GM19238 (cell line): ENCODE measurements around the gene RHOG.
"Not testable (repeated sequence)": the region's sequence is repeated elsewhere in the genome, so short reads cannot be mapped to it uniquely, and the experiment has no call there.

ENCODE experiments used
- DNase-seq: peaks from one replicate; pipeline ENCODE4 v3.0.0; 2011; ENCODE audit warnings: low spot score; ENCODE audit not compliant: insufficient read length

Gene RHOG

GRCh38 chr11:3810446-3810845, 30.3 kb downstream of the RHOG start:
- DNase-seq, result no peak

- no peak for DNase-seq
Measured at GRCh38 chr11:3809624-3809928, 31.2 kb downstream of the RHOG start.

- DNase-seq, result peak; percentile 58
Measured at GRCh38 chr11:3808861-3809623, 31.7 kb downstream of the RHOG start.

- DNase-seq, result peak; percentile 75
Measured at GRCh38 chr11:3807909-3808860, 32.6 kb downstream of the RHOG start, which contains the start of gene PGAP2. PGAP2 (plus strand) TSS chr11:3808560; CDS start chr11:3811260, 2,700 bp downstream.

GRCh38 chr11:3803726-3804495, 36.8 kb downstream of the RHOG start:
- DNase-seq, result no peak

- DNase-seq, result no peak
Measured at GRCh38 chr11:3802011-3802790, 38.6 kb downstream of the RHOG start.

- DNase-seq, result no peak
Measured at GRCh38 chr11:3799873-3800272, 40.9 kb downstream of the RHOG start.

- DNase-seq, result no peak
Measured at GRCh38 chr11:3799143-3799542, 41.6 kb downstream of the RHOG start.

- peak; percentile 97 for DNase-seq
Measured at GRCh38 chr11:3797329-3798090, 43.2 kb downstream of the RHOG start, which contains the start of gene NUP98. NUP98 (minus strand) TSS chr11:3797554; CDS start chr11:3782117, 15,437 bp downstream.

GRCh38 chr11:3796801-3797328, 43.9 kb downstream of the RHOG start:
- DNase-seq, result peak; percentile 50

GRCh38 chr11:3796346-3796745, 44.4 kb downstream of the RHOG start:
- no peak for DNase-seq

GRCh38 chr11:3796002-3796311, 44.8 kb downstream of the RHOG start:
- DNase-seq, result no peak

- no peak for DNase-seq
Measured at GRCh38 chr11:3795131-3796001, 45.4 kb downstream of the RHOG start.

GRCh38 chr11:3794387-3794786, 46.4 kb downstream of the RHOG start:
- DNase-seq, result not testable (repeated sequence)

GRCh38 chr11:3786781-3787428, 53.9 kb downstream of the RHOG start:
- DNase-seq, result no peak

GRCh38 chr11:3783611-3784010, 57.1 kb downstream of the RHOG start:
- no peak for DNase-seq

GRCh38 chr11:3782963-3783362, 57.8 kb downstream of the RHOG start:
- DNase-seq, result no peak

GRCh38 chr11:3781423-3781822, 59.3 kb downstream of the RHOG start:
- DNase-seq, result no peak
